CD4-positive, CD25-positive, alpha-beta regulatory T cell (primary cell): ENCODE measurements around the gene KAZN. TPM values are rescaled to one million over a fixed set of nuclear protein-coding genes. Genes with fewer than 3 reads are reported as not detected.
A peak's percentile ranks its signal among the peaks of the same experiment; 100 is the strongest.

Source experiments
- ATAC-seq, 2 donors: fragments of 150-1000 bp; cut with Tn5 transposase; one replicate each; pipeline ENCODE4 v1.10.0; 2021; ENCODE audit warnings: low read depth in 2 of 2, moderate number of reproducible peaks in 2 of 2, moderate library complexity in 1 of 2
- DNase-seq, 3 donors: peaks; one replicate each; pipeline versions ENCODE4 v3.0.0 to v3.0.0-alpha.2; 2012 to 2022; ENCODE audit warnings: mixed read lengths in 1 of 3
- H3K27ac ChIP-seq: one replicate; pipeline ENCODE4 v1.7.0; 2013; ENCODE audit warnings: mild to moderate bottlenecking, low read length; ENCODE audit not compliant: insufficient read depth, poor library complexity, severe bottlenecking
- H3K27me3 ChIP-seq: one replicate; pipeline ENCODE4 v1.7.0; 2013; ENCODE audit warnings: low read length; ENCODE audit not compliant: control insufficient read depth, insufficient read depth
- H3K36me3 ChIP-seq: one replicate; pipeline ENCODE4 v1.7.0; 2013; ENCODE audit warnings: mild to moderate bottlenecking, low read length, moderate library complexity; ENCODE audit not compliant: control insufficient read depth, insufficient read depth
- H3K4me1 ChIP-seq: 2 replicates; pipeline ENCODE4 v1.7.0; 2013; ENCODE audit warnings: mild to moderate bottlenecking, low read length; ENCODE audit not compliant: insufficient read depth, control insufficient read depth, poor library complexity, severe bottlenecking
- H3K4me3 ChIP-seq: one replicate; pipeline ENCODE4 v1.7.0; 2013; ENCODE audit warnings: low read depth, mild to moderate bottlenecking, low read length, moderate library complexity
- H3K9me3 ChIP-seq, 2 experiments: 1 replicate in 1 of 2; 2 replicates in 1 of 2; pipeline ENCODE4 v1.7.0; 2013; ENCODE audit warnings: low read length in 2 of 2, mild to moderate bottlenecking in 1 of 2, moderate library complexity in 1 of 2; ENCODE audit not compliant: control insufficient read depth in 2 of 2
- H3K27ac Mint-ChIP-seq, 3 donors: one replicate each; pipeline ENCODE4 v1.8.0; 2020 to 2022; ENCODE audit warnings: mild to moderate bottlenecking in 3 of 3, mixed read lengths in 3 of 3, moderate library complexity in 2 of 3
- H3K27me3 Mint-ChIP-seq: one replicate; pipeline ENCODE4 v1.8.0; 2022; ENCODE audit warnings: mild to moderate bottlenecking, mixed read lengths
- H3K36me3 Mint-ChIP-seq: one replicate; pipeline ENCODE4 v1.8.0; 2020; ENCODE audit warnings: mixed read lengths
- H3K4me1 Mint-ChIP-seq, 4 donors: one replicate each; pipeline ENCODE4 v1.8.0; 2020 to 2022; ENCODE audit warnings: mixed read lengths in 4 of 4, mild to moderate bottlenecking in 1 of 4
- H3K4me3 Mint-ChIP-seq, 4 donors: one replicate each; pipeline ENCODE4 v1.8.0; 2020 to 2022; ENCODE audit warnings: mild to moderate bottlenecking in 4 of 4, mixed read lengths in 4 of 4, moderate library complexity in 3 of 4
- H3K9me3 Mint-ChIP-seq, 7 donors: one replicate each; pipeline ENCODE4 v1.8.0; 2020 to 2022; ENCODE audit warnings: mixed read lengths in 7 of 7, mild to moderate bottlenecking in 3 of 7, moderate library complexity in 2 of 7
- polyA plus RNA-seq, 4 donors: library from polyadenylated mRNA; unstranded; fragments of 300-500 nt; fragmentation: Illumina TruSeq; gene quantifications; one replicate each; pipeline ENCODE4 v1.2.3, GENCODE V29; 2021
- total RNA-seq: library from RNA; stranded (reverse); gene quantifications from one replicate; pipeline ENCODE4 v1.2.3, GENCODE V29; 2022

Gene KAZN
- total and polyA plus RNA-seq, 5 donors from 2014 or later: not detected

DNA sequence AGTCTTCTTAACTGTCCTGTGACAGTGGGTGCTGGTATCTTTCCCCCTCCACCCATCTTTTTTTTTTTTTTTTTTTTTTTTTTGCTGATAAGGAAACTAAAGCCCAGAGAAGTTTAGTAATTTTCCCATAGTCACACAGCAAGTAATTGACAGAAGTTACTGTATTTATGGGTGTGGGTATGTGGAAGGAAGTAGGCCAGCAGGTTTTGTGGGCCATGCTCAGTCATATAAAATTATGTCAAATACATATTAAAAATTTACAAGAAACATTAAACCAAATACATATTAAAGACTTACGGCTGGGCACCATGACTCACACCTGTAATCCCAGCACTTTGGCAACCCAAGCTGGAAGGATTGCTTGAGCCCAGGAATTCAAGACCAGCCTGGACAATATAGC, 51.5 kb downstream of the KAZN start:
- Histone ChIP-seq H3K36me3 (no peaks in the 10 kb centered on the region), H3K4me3 (no peak overlapping the region), H3K27me3 (no peaks in the 10 kb centered on the region), H3K4me1 (no peaks in the 10 kb centered on the region), H3K9me3 (no peaks in the 10 kb centered on the region), H3K27ac (no peak overlapping the region)
- no peaks in the 10 kb centered on the region for H3K4me1 Mint-ChIP-seq
- H3K27me3 Mint-ChIP-seq: no peaks in the 10 kb centered on the region
- peaks cover 0 to 9% (median 2%) of the 10 kb centered on the region in 7 donors for H3K9me3 Mint-ChIP-seq
- DNase-seq (no peak), ATAC-seq (no peak)
- H3K4me3 Mint-ChIP-seq: no peak overlapping the region
- no peak overlapping the region for H3K27ac Mint-ChIP-seq
- H3K36me3 Mint-ChIP-seq: no peaks in the 10 kb centered on the region

DNA sequence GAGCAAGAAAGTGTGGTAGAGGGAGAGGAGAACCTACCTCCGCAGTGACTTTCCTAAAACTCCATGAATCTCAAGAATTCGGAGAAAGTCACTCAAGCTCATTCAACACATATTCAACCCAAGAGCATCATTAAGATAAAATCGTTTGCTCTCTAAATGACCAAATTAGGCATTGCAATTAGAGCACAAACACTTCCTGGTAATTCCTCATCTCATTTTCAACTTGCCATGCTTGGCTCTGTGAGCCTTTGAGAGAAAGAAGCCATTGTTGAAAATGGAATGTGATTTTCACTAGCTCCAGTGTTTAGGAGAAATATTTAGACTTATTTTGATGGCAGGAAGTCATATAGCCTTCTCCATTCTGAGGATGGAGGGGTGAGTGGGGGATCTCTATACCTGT, 52.5 kb downstream of the KAZN start:
- Mint-ChIP-seq H3K27me3 (no peaks in the 10 kb centered on the region), H3K9me3 (peaks cover 0 to 3% (median 0%) of the 10 kb centered on the region in 7 donors), H3K27ac (peak overlapping the region in 1 of 3 donors; percentile 75), H3K36me3 (no peaks in the 10 kb centered on the region), H3K4me3 (no peak overlapping the region), H3K4me1 (no peaks in the 10 kb centered on the region)
- Histone ChIP-seq H3K9me3 (no peaks in the 10 kb centered on the region), H3K4me3 (no peak overlapping the region), H3K27me3 (no peaks in the 10 kb centered on the region), H3K27ac (no peak overlapping the region), H3K4me1 (no peaks in the 10 kb centered on the region), H3K36me3 (no peaks in the 10 kb centered on the region)
- ATAC-seq (no peak), DNase-seq (no peak)

- DNase-seq (no peak), ATAC-seq (no peak)
- Mint-ChIP-seq H3K27ac (no peak overlapping the region), H3K36me3 (no peaks in the 10 kb centered on the region), H3K9me3 (peaks cover 0 to 2% (median 0%) of the 10 kb centered on the region in 7 donors), H3K27me3 (no peaks in the 10 kb centered on the region), H3K4me3 (no peak overlapping the region), H3K4me1 (no peaks in the 10 kb centered on the region)
- Histone ChIP-seq H3K27me3 (no peaks in the 10 kb centered on the region), H3K4me3 (no peak overlapping the region), H3K36me3 (no peaks in the 10 kb centered on the region), H3K9me3 (no peaks in the 10 kb centered on the region), H3K27ac (no peak overlapping the region), H3K4me1 (no peaks in the 10 kb centered on the region)
Measured at GRCh38 chr1:14652840-14653239, 54.4 kb downstream of the KAZN start.

DNA sequence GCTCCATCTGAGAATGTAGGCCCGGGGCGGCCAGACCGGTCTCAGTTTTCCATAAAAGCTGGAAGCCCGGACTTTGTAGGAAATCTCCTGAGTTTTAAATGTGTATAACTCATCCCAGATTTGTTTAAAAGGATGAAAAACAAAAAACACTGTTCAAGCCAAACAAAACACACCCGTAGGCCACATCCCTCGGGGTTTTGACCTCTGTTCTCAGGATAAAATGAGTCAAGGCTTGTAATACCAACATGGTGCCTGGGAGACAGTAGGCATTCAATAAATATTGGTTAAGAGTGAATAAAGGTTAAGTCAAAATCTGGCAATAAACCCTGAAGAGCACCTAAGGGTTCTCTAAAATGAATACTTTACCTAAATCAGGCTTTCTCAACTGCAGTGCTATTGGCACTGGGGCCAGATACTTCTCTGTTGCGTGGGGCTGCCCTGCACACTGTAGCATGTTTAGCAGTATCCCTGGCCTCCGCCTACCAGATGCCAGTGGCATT, 55.0 kb downstream of the KAZN start:
- Mint-ChIP-seq H3K9me3 (peaks cover 0 to 2% (median 0%) of the 10 kb centered on the region in 7 donors), H3K27me3 (no peaks in the 10 kb centered on the region), H3K4me1 (no peaks in the 10 kb centered on the region), H3K36me3 (no peaks in the 10 kb centered on the region), H3K27ac (no peak overlapping the region), H3K4me3 (no peak overlapping the region)
- no peak overlapping the region for H3K4me3 ChIP-seq
- H3K36me3 ChIP-seq: no peaks in the 10 kb centered on the region
- no peaks in the 10 kb centered on the region for H3K27me3 ChIP-seq
- ATAC-seq (no peak), DNase-seq (no peak)
- no peaks in the 10 kb centered on the region for H3K4me1 ChIP-seq
- no peaks in the 10 kb centered on the region for H3K9me3 ChIP-seq
- no peak overlapping the region for H3K27ac ChIP-seq

DNA sequence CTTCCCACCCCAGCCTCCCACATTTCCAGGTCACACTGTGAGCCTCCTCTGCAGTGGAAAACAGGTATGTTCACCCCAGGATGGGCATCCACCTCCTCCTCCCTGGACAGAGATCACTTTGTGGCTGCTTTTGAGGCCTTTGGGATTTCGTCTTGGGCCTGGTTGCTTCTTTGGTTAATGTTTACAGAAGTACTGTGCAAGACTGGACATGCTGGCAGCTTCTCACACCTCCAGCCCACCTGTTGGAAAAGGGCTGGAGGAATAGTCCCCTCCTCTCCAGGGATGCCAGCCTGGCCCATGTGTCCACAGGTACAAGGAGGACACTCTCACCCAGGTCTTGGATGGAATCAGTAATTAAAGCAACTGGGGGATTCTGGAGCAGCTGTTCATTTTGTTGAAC, 56.1 kb downstream of the KAZN start:
- DNase-seq (no peak), ATAC-seq (no peak)
- Mint-ChIP-seq H3K9me3 (peaks cover 0 to 2% (median 0%) of the 10 kb centered on the region in 7 donors), H3K4me1 (no peaks in the 10 kb centered on the region), H3K36me3 (no peaks in the 10 kb centered on the region), H3K4me3 (no peak overlapping the region), H3K27ac (no peak overlapping the region), H3K27me3 (no peaks in the 10 kb centered on the region)
- no peaks in the 10 kb centered on the region for H3K4me1 ChIP-seq
- H3K9me3 ChIP-seq: no peaks in the 10 kb centered on the region
- H3K27me3 ChIP-seq: no peaks in the 10 kb centered on the region
- no peak overlapping the region for H3K4me3 ChIP-seq
- H3K36me3 ChIP-seq: no peaks in the 10 kb centered on the region
- H3K27ac ChIP-seq: no peak overlapping the region

DNA sequence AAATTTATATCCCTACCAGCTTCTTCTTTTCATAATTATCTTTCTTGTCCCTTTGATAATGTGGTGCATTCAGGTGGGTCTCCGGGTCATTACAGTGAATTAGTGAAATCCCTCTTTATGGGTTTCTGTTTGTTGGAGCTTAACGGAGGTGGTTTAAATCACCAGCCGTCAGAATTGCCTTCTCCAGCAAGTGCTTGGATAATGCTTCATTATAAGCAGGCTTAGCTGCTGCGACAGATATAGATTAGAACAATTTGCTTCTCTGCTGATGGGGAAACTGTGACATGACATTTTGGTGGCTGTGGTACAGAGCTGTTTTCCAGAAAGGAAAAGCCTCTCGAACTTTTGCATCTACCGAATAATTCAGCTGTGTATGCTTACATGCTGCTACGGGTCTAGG, 56.9 kb downstream of the KAZN start:
- Histone ChIP-seq H3K4me1 (no peaks in the 10 kb centered on the region), H3K4me3 (no peak overlapping the region), H3K27ac (no peak overlapping the region), H3K9me3 (no peaks in the 10 kb centered on the region), H3K27me3 (no peaks in the 10 kb centered on the region), H3K36me3 (no peaks in the 10 kb centered on the region)
- DNase-seq: no peak
- Mint-ChIP-seq H3K4me3 (no peak overlapping the region), H3K27me3 (no peaks in the 10 kb centered on the region), H3K36me3 (no peaks in the 10 kb centered on the region), H3K9me3 (peaks cover 0 to 2% (median 0%) of the 10 kb centered on the region in 7 donors), H3K4me1 (no peaks in the 10 kb centered on the region), H3K27ac (no peak overlapping the region)
- no peak for ATAC-seq

DNA sequence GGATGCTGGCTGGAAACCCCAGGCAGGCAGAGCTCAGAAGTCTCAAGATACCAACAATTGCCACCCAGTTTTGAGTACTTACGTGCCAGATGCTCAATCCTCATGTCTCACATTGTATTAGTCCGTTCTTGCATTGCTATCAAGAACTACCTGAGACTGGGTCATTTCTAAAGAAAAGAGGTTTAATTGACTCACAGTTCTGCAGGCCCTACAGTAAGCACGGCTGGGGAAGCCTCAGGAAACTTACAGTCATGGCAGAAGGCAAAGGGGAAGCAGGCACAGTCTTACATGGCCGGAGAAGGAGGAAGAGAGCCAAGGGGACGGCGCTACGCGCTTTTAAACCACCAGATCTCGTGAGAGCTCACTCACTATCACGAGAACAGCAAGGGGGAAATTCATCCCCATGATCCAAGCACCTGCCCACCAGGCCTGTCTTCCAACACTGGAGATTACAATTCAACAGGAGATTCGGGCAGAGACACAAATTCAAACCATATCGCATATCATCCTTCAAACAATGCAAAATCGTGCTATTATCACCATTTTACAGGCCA, 58.0 kb downstream of the KAZN start:
- Mint-ChIP-seq H3K27me3 (no peaks in the 10 kb centered on the region), H3K9me3 (peaks cover 0 to 3% (median 0%) of the 10 kb centered on the region in 7 donors), H3K4me3 (no peak overlapping the region), H3K36me3 (no peaks in the 10 kb centered on the region), H3K27ac (no peak overlapping the region), H3K4me1 (no peaks in the 10 kb centered on the region)
- DNase-seq (no peak), ATAC-seq (no peak)
- H3K27ac ChIP-seq: no peak overlapping the region
- H3K4me3 ChIP-seq: no peak overlapping the region
- H3K27me3 ChIP-seq: no peaks in the 10 kb centered on the region
- H3K4me1 ChIP-seq: no peaks in the 10 kb centered on the region
- H3K36me3 ChIP-seq: no peaks in the 10 kb centered on the region
- no peaks in the 10 kb centered on the region for H3K9me3 ChIP-seq

DNA sequence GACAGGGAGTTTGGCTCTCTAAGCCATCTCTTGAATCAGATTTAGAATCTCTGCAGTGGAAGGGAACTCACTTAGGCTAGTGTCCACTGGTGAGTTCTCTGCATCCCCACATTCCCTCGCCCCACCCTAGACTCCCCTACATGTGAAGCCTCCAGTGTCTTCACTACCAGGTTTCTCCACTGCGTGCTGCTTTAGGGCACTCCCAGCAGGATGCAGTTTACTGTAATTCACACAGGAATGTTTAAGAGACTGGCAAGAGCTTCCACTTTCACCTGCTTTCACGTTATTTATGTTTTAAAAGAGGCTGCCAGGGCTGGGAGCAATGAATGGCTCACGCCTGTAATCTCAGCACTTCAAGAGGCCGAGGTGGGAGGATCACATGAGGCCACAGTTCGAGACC, 60.2 kb downstream of the KAZN start:
- peaks cover 0 to 1% (median 0%) of the 10 kb centered on the region in 7 donors for H3K9me3 Mint-ChIP-seq
- H3K4me1 Mint-ChIP-seq: no peaks in the 10 kb centered on the region

More for the DNA sequence above, 60.2 kb downstream of the KAZN start:
- Mint-ChIP-seq H3K27ac (no peak overlapping the region), H3K27me3 (no peaks in the 10 kb centered on the region), H3K4me3 (no peak overlapping the region), H3K36me3 (no peaks in the 10 kb centered on the region)
- Histone ChIP-seq H3K27ac (no peak overlapping the region), H3K9me3 (no peaks in the 10 kb centered on the region), H3K4me3 (no peak overlapping the region), H3K36me3 (no peaks in the 10 kb centered on the region), H3K4me1 (no peaks in the 10 kb centered on the region), H3K27me3 (no peaks in the 10 kb centered on the region)
- ATAC-seq: no peak
- no peak for DNase-seq
